ENCODE results near the gene NKX1-1.
"Not testable (repeated sequence)": the region's sequence is repeated elsewhere in the genome, so short reads cannot be mapped to it uniquely, and the experiment has no call there.

The NKX1-1 gene

GRCh38 chr4:1406394-1406980, at the start of gene NKX1-1:
Gene NKX1-1 (minus strand): TSS chr4:1406442. CDS start chr4:1406442, 0 bp downstream.
- DNase-seq, result no peak

- DNase-seq, result no peak
Observed at GRCh38 chr4:1453731-1454130, 47.5 kb upstream of the NKX1-1 start.

- DNase-seq, result no peak
Observed at GRCh38 chr4:1452431-1453051, 46.3 kb upstream of the NKX1-1 start.

GRCh38 chr4:1451752-1452122, 45.5 kb upstream of the NKX1-1 start:
- no peak for DNase-seq

- DNase-seq, result no peak
Observed at GRCh38 chr4:1451106-1451751, 45.0 kb upstream of the NKX1-1 start.

- no peak for DNase-seq
Observed at GRCh38 chr4:1449833-1450741, 43.8 kb upstream of the NKX1-1 start.

GRCh38 chr4:1449475-1449832, 43.2 kb upstream of the NKX1-1 start:
- no peak for DNase-seq

GRCh38 chr4:1448589-1449420, 42.6 kb upstream of the NKX1-1 start:
- DNase-seq, result no peak

- DNase-seq, result no peak
Observed at GRCh38 chr4:1447676-1448588, 41.7 kb upstream of the NKX1-1 start.

- no peak for DNase-seq
Observed at GRCh38 chr4:1446502-1447386, 40.5 kb upstream of the NKX1-1 start.

GRCh38 chr4:1445716-1446445, 39.6 kb upstream of the NKX1-1 start:
- DNase-seq, result no peak

- DNase-seq, result not testable (repeated sequence)
Observed at GRCh38 chr4:1443688-1444172, 37.5 kb upstream of the NKX1-1 start.

- no peak for DNase-seq
Observed at GRCh38 chr4:1427010-1427409, 20.8 kb upstream of the NKX1-1 start.

GRCh38 chr4:1421657-1422056, 15.4 kb upstream of the NKX1-1 start:
- DNase-seq, result no peak

GRCh38 chr4:1419708-1420107, 13.5 kb upstream of the NKX1-1 start:
- no peak for DNase-seq

GRCh38 chr4:1418494-1419285, 12.4 kb upstream of the NKX1-1 start:
- DNase-seq, result no peak

- no peak for DNase-seq
Observed at GRCh38 chr4:1417522-1418390, 11.5 kb upstream of the NKX1-1 start.

GRCh38 chr4:1416948-1417260, 10.7 kb upstream of the NKX1-1 start:
- DNase-seq, result no peak
